Measurements from ENCODE around the gene MYH7B.

DNA sequence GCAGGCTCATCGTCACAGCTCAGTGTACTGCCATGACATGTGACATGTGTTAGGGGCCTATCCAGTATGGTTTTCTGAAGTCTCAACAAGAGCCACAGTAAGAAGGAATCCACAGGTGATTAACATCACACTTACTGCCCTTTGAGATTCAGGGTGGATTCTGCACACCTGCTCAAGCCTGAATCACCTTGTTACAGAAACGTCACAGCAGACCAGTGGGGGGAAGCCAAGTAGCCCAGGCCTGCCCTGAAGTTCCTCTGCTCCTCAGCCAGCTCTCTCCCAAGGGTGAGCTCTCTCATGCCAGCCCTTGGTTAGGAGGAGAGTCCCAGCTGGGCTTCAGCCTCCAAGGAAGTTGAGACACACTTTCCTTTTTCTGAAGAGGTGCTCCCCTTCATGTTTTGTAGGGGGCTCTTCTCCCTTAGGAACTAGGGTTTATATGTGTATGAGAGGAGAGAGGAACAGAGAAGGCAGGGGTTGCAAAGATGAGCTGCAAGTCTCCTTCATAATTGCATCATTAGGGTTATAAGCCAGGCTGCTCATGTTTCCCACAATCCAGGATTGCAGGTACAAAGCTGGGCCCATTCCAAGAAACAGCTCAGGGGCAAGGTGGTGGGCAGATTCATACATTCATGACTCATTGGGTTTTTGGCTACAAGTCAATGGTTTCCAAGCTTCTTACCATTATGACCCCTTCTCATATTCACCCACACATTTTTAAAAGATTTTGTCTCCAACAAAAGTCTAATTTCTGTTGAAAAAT lies 11.7 kb upstream of the MYH7B start:
- TF ChIP-seq, protein P1, sequence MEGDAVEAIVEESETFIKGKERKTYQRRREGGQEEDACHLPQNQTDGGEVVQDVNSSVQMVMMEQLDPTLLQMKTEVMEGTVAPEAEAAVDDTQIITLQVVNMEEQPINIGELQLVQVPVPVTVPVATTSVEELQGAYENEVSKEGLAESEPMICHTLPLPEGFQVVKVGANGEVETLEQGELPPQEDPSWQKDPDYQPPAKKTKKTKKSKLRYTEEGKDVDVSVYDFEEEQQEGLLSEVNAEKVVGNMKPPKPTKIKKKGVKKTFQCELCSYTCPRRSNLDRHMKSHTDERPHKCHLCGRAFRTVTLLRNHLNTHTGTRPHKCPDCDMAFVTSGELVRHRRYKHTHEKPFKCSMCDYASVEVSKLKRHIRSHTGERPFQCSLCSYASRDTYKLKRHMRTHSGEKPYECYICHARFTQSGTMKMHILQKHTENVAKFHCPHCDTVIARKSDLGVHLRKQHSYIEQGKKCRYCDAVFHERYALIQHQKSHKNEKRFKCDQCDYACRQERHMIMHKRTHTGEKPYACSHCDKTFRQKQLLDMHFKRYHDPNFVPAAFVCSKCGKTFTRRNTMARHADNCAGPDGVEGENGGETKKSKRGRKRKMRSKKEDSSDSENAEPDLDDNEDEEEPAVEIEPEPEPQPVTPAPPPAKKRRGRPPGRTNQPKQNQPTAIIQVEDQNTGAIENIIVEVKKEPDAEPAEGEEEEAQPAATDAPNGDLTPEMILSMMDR (IDR thresholded peaks at IDR 0.05) = no peak
- no peak for TF ChIP-seq POLR2A (IDR thresholded peaks at IDR 0.05)

All from testis (tissue), 2 donors.